ENCODE data around the gene EGFR. TPM values are rescaled to one million over a fixed set of nuclear protein-coding genes. Genes with fewer than 3 reads are reported as not detected.

The EGFR gene
- polyA plus RNA-seq, 2 of the 4 experiments (the other 2 are of a cell fraction), result 59.5 to 63.8 TPM

GRCh38 chr7:55060636-55061022 lies 41.8 kb downstream of the EGFR start:
- DNase-seq (ENCODE audit: low read depth in 1 of 2, low spot score in 1 of 2) (no peak), FAIRE-seq (no peak), ATAC-seq (no peak)
- WGBS (ENCODE audit: missing lambda C conversion rate), result 90% methylated on average over 6 of the region's 6 CpGs
- no peak overlapping the region; the same call in 2 of the 3 replicates for H3K4me2 ChIP-seq
- CTCF ChIA-PET, result interaction anchor here (0.7 to 2.3 kb wide), 4 partner anchors 12 to 194 kb away, joined by 3 to 15 read pairs (median 4); no protein-coding TSS in a partner anchor
- peak overlapping the region; percentile 84 to 92 for H3K27ac ChIP-seq
- TF ChIP-seq, protein P1, sequence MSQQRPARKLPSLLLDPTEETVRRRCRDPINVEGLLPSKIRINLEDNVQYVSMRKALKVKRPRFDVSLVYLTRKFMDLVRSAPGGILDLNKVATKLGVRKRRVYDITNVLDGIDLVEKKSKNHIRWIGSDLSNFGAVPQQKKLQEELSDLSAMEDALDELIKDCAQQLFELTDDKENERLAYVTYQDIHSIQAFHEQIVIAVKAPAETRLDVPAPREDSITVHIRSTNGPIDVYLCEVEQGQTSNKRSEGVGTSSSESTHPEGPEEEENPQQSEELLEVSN (IDR thresholded peaks at IDR 0.05; ENCODE audit: borderline replicate concordance, low read depth), result no peak
- TF ChIP-seq HOXB13 (CRISPR knock-in tag; IDR thresholded peaks at IDR 0.05; ENCODE audit: low read depth), result peak; percentile 84; the same call in 1 of the 2 replicates
- H3K4me3 ChIP-seq, result no peak overlapping the region
- peaks cover 91% of the 10 kb centered on the region for H3K4me1 ChIP-seq
- POLR2A ChIA-PET, result no interaction called here
- no peaks in the 10 kb centered on the region for H3K9me3 ChIP-seq

DNA sequence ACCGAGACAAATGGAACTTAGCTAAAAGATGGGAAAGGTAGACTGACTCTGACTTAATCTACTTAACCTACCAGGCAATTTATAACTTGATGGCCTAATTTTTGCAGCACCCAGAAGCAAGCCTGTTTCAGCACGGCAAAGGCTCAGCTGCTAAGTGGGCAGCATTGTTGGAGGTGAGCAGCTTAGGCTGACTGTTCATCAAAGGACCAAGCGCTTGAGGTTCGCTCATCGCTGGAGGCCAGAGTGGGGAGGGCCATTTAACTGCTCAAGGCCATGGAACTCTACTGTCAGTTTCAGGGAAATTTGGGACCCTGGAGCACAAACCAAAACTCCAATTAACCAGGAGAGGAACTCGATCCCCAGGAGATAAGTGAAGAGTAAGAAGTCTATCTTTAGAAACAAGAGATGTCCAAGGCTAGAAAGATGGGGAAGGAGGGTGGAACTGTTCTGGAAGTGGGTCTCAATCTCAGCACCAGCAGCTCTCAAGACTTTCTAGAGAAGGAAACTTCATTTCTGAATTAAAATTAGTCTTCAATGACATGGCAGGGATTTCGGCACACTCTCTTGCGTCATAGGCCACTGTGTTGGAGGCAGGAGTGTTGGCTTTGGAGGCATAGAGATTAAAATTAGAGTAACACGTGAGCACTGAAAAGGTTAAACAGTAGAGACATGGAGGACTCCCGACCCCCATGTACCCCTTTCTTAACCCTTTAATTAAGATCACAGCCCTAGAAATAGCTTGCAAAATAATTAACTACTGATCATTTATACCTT lies 43.1 kb downstream of the EGFR start:
- TF ChIP-seq CTCF (IDR thresholded peaks at IDR 0.05) (no peak), RARB (CRISPR knock-in tag; IDR thresholded peaks at IDR 0.05) (no peak), EHF (CRISPR knock-in tag; IDR thresholded peaks at IDR 0.05) (no peak), CEBPB (IDR thresholded peaks at IDR 0.05) (peak; percentile 58 to 78; a peak in 3 of 4 replicates), EHMT2 (IDR thresholded peaks at IDR 0.05; ENCODE audit: low read depth) (no peak), GATA3 (IDR thresholded peaks at IDR 0.05; ENCODE audit: borderline replicate concordance) (no peak), PBX3 (IDR thresholded peaks at IDR 0.05) (no peak)
- TF ChIP-seq, protein P2, sequence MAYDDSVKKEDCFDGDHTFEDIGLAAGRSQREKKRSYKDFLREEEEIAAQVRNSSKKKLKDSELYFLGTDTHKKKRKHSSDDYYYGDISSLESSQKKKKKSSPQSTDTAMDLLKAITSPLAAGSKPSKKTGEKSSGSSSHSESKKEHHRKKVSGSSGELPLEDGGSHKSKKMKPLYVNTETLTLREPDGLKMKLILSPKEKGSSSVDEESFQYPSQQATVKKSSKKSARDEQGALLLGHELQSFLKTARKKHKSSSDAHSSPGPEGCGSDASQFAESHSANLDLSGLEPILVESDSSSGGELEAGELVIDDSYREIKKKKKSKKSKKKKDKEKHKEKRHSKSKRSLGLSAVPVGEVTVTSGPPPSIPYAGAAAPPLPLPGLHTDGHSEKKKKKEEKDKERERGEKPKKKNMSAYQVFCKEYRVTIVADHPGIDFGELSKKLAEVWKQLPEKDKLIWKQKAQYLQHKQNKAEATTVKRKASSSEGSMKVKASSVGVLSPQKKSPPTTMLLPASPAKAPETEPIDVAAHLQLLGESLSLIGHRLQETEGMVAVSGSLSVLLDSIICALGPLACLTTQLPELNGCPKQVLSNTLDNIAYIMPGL (CRISPR knock-in tag; IDR thresholded peaks at IDR 0.05; ENCODE audit: borderline replicate concordance), result no peak
- WGBS (ENCODE audit: missing lambda C conversion rate), result 85% methylated on average over 10 of the region's 10 CpGs
- ATAC-seq, result no peak
- Histone ChIP-seq H3K4me3 (no peak overlapping the region), H3K27ac (peak overlapping the region; percentile 84 to 92), H3K4me2 (0 out of 3 replicates have a peak overlapping the region, but pooled peaks have one; percentile 85), H3K9me3 (no peaks in the 10 kb centered on the region), H3K4me1 (peaks cover 92% of the 10 kb centered on the region)
- POLR2A ChIA-PET, result no interaction called here
- no peak for DNase-seq (ENCODE audit: low read depth in 1 of 2, low spot score in 1 of 2)
- FAIRE-seq, result no peak
- CTCF ChIA-PET, result interaction anchor here (1.3 to 5.7 kb wide), 4 partner anchors 13 to 193 kb away, joined by 3 to 38 read pairs (median 10); no protein-coding TSS in a partner anchor

GRCh38 chr7:55063061-55063460 lies 44.2 kb downstream of the EGFR start:
- H3K4me1 ChIP-seq, result peaks cover 92% of the 10 kb centered on the region
- POLR2A ChIA-PET, result no interaction called here
- 87% methylated on average over 7 of the region's 7 CpGs for WGBS (ENCODE audit: missing lambda C conversion rate)
- CTCF ChIA-PET, result interaction anchor here (0.6 to 5.7 kb wide), 2 partner anchors 192 to 275 kb away, joined by 3 to 38 read pairs; no protein-coding TSS in a partner anchor
- FAIRE-seq, result no peak
- peak overlapping the region; percentile 84 to 92 for H3K27ac ChIP-seq
- H3K4me3 ChIP-seq, result no peak overlapping the region
- no peaks in the 10 kb centered on the region for H3K9me3 ChIP-seq
- no peak for ATAC-seq
- peak overlapping the region; percentile 85 for H3K4me2 ChIP-seq
- no peak for DNase-seq (ENCODE audit: low read depth in 1 of 2, low spot score in 1 of 2)
- TF ChIP-seq HOXB13 (CRISPR knock-in tag; IDR thresholded peaks at IDR 0.05; ENCODE audit: low read depth) (no peak), EHMT2 (IDR thresholded peaks at IDR 0.05; ENCODE audit: low read depth) (no peak), TP53 (CRISPR knock-in tag; IDR thresholded peaks at IDR 0.05) (no peak), NFE2L2 (conservative IDR thresholded peaks at IDR 0.05; ENCODE audit: low read length) (no peak), MYC (IDR thresholded peaks at IDR 0.05; ENCODE audit: borderline replicate concordance, low read length) (no peak), RARB (CRISPR knock-in tag; IDR thresholded peaks at IDR 0.05) (no peak), FOSB (CRISPR knock-in tag; IDR thresholded peaks at IDR 0.05) (no peak), CHD2 (IDR thresholded peaks at IDR 0.05; ENCODE audit: low read length, partially characterized antibody) (no peak), RCOR1 (IDR thresholded peaks at IDR 0.05; ENCODE audit: low read depth, low read length) (no peak), POLR2A (IDR thresholded peaks at IDR 0.05; ENCODE audit: low read length) (no peak), REST (IDR thresholded peaks at IDR 0.05) (no peak), FOXS1 (CRISPR knock-in tag; IDR thresholded peaks at IDR 0.05) (no peak)
- TF ChIP-seq, protein P2 (CRISPR knock-in tag; IDR thresholded peaks at IDR 0.05; ENCODE audit: borderline replicate concordance), result no peak

Data from A549 (cell line).